ENCODE data around the gene DEFB132. TPM values are rescaled to one million over a fixed set of nuclear protein-coding genes. Genes with fewer than 3 reads are reported as not detected.

The DEFB132 gene
- not detected for total RNA-seq

DNA sequence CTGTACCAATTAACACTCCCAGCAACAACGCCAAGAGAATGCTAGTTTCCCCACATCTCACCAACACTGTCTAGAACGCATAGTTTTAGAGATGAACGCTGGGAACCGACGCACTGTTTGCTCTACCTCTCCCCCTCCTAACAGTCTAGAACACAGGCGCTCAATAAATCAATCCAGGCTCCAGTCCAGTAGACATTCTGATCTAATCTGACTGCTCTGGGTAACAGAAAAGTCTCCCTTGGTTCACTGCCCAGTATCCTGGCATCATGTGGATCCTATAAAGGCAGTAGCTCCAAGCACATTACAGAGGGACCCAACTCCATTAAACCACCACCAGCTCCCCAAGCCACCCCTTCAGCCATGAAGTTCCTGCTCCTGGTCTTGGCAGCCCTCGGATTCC, at the start of gene DEFB132:
TSS of gene DEFB132 (plus strand) at position 306 of the 400 bp plus-strand sequence. CDS start at position 361, 55 bp downstream.
- H3K36me3 ChIP-seq, result peaks cover 0 to 3% of the 10 kb centered on the region in 2 donors
- intact Hi-C loops (cut with DNase I; ENCODE audit: low total_unique reads), result no loop called here
- TF ChIP-seq POLR2A (IDR thresholded peaks at IDR 0.05), result no peak
- TF ChIP-seq CTCF (IDR thresholded peaks at IDR 0.05), result no peak
- no peak within 1 kb of the TSS for H3K27ac ChIP-seq
- no peak within 1 kb of the TSS for H3K4me3 ChIP-seq
- no peaks in the 10 kb centered on the region for H3K9me3 ChIP-seq
- no peaks in the 10 kb centered on the region for H3K27me3 ChIP-seq
- H3K4me1 ChIP-seq, result no peaks in the 10 kb centered on the region
- DNase-seq, result no peak

- Histone ChIP-seq H3K9me3 (no peaks in the 10 kb centered on the region), H3K27ac (no peak overlapping the region), H3K4me3 (no peak overlapping the region), H3K4me1 (no peaks in the 10 kb centered on the region), H3K36me3 (no peaks in the 10 kb centered on the region), H3K27me3 (no peaks in the 10 kb centered on the region)
- TF ChIP-seq POLR2A (IDR thresholded peaks at IDR 0.05) (no peak), CTCF (IDR thresholded peaks at IDR 0.05) (peak; percentile 19 to 54 (median 37))
- DNase-seq, result no peak
- intact Hi-C loops (cut with DNase I; ENCODE audit: low total_unique reads), result no loop called here
Observed at GRCh38 chr20:208942-209566, 48.5 kb upstream of the DEFB132 start.

DNA sequence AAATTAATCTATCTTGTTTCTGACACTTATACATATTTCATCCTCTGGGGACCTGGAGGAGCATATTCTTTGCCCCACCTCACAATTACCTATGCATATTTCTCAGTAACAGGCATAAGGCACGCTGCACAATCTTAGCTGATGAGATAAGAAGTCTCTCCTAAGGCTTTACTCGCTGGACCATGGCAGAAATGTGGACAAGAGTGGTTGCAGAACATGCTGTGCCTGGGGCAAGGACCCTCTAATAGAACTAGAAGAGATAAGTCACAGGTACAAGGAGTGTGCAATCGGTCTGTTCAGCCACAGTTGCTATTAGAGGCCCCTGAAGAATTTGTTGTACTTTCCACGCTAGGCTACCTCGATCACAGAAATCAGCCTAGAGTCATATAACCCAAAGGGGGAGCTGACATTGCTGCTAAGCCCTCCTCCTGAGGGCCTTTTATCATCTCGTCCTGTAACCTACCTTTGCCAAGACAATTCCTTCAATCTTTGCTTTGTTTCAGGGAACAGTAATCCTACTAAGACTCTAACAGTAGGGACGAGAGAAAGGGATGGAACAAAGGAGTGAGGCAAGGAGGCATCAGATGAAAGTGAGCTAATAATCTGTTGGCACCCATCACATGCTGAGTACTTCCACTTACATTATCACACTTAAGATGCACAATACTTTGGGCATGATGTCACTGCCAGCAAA, 46.6 kb upstream of the DEFB132 start:
- Histone ChIP-seq H3K4me1 (no peaks in the 10 kb centered on the region), H3K27ac (no peak overlapping the region), H3K4me3 (no peak overlapping the region), H3K9me3 (no peaks in the 10 kb centered on the region), H3K36me3 (no peaks in the 10 kb centered on the region), H3K27me3 (no peaks in the 10 kb centered on the region)
- intact Hi-C loops (cut with DNase I; ENCODE audit: low total_unique reads), result no loop called here
- no peak for DNase-seq
- TF ChIP-seq CTCF (IDR thresholded peaks at IDR 0.05) (no peak), POLR2A (IDR thresholded peaks at IDR 0.05) (no peak)

DNA sequence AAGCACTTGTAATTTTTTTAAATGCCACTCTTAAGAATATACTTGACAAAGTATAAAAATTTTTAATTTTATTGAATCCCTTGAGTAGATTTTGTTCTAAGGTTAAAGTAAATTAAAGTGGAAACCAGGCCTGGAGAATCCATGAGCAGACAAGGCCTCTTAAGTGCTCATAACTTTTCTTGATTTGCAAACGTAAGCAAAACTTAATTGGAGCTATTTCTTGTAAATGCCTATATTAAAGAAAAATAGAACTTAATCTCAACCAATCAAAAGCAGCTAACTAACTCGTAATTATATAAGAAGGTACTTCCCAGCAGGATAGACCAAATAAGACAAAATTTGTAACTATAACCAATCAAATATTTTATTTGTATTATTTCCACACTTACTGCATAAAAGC, 43.1 kb upstream of the DEFB132 start:
- H3K36me3 ChIP-seq, result no peaks in the 10 kb centered on the region
- H3K4me1 ChIP-seq, result no peaks in the 10 kb centered on the region
- H3K27me3 ChIP-seq, result no peaks in the 10 kb centered on the region
- no peak overlapping the region for H3K4me3 ChIP-seq
- intact Hi-C loops (cut with DNase I; ENCODE audit: low total_unique reads), result no loop called here
- no peak for TF ChIP-seq POLR2A (IDR thresholded peaks at IDR 0.05)
- no peak for TF ChIP-seq CTCF (IDR thresholded peaks at IDR 0.05)
- no peaks in the 10 kb centered on the region for H3K9me3 ChIP-seq
- H3K27ac ChIP-seq, result no peak overlapping the region
- no peak for DNase-seq

DNA sequence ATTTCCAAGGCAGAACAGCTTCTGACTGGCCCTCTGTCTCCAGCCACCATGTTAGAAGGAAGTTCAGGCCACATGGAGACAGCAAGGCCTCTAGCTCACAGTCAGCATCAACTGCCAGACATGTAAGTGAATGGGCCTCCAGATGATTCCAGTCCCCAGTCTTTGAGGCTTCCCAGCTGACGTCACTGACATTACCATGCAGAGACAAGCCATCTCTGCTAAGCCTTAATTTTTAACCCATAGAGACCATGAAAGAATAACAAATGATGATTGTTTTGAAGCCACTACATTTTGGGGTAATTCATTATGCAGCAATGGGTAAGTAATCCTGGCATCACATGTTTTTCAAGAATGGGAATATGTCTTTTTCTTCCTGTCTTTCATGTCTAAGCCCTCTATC, 41.7 kb upstream of the DEFB132 start:
- H3K27ac ChIP-seq, result no peak overlapping the region
- no peaks in the 10 kb centered on the region for H3K9me3 ChIP-seq
- TF ChIP-seq CTCF (IDR thresholded peaks at IDR 0.05) (no peak), POLR2A (IDR thresholded peaks at IDR 0.05) (no peak)
- H3K4me1 ChIP-seq, result no peaks in the 10 kb centered on the region
- no peak overlapping the region for H3K4me3 ChIP-seq
- DNase-seq, result no peak
- H3K36me3 ChIP-seq, result no peaks in the 10 kb centered on the region
- intact Hi-C loops (cut with DNase I; ENCODE audit: low total_unique reads), result no loop called here
- no peaks in the 10 kb centered on the region for H3K27me3 ChIP-seq

Measured in uterus (tissue), 4 donors.